GM18520 (cell line): ENCODE measurements around the gene MRS2.
A peak's percentile ranks its signal among the peaks of the same experiment; 100 is the strongest.
"Not testable (repeated sequence)": the region's sequence is repeated elsewhere in the genome, so short reads cannot be mapped to it uniquely, and the experiment has no call there.

Experiments used
- ATAC-seq: cut with Tn5 transposase; IDR thresholded peaks from one replicate; pipeline ENCODE4 v1.9.1; 2021; ENCODE audit not compliant: unreplicated experiment

Gene MRS2

DNA sequence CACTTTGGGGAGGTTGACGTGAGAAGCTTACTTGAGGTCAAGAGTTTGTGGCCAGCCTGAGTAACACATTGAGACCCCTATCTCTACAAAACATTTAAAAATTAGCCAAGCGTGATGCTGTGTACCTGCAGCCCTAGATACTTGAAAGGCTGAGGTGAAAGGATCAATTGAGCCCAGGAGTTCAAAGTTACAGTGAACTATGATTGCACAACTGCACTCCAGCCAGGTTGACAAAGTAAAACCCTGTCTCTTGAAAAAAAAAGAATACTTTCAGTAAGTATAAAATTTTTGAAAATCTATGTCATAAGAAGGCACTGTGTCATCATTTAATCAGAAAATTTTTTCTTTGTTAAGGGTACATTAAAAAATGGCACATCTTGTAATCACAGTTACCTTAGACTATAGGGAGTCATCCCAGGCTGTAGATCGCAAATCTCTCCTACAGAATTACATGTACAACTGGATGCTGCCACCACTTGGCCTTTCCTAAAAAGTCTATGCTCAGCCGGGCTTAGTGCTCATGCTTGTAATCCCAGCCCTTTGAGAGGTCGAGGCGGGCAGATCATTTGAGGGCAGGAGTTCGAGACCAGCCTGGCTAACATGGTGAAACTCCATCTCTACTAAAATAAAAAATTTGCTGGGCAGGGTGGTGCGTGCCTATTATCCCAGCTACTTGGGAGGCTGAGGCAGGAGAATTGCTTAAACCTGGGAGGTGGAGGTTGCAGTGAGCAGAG is 17.0 kb upstream of the MRS2 start:
- ATAC-seq: no peak

DNA sequence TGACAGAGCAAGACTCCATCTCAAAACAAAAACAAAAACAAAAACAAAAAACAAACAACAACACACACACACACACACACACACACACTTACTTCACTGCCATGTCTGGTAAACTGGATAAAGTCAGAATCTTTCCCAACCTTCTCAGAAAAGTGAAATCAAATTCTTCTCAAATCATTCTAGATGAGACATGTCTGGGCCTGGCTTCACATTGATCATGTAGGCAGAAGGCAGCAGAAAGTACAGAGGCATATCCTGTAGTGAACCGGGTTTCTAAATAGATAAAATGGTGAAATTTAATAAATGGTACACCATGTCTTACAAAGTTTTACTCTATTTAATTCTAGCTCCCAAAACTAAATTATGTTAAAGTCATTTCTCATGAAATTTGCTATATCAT is 14.9 kb upstream of the MRS2 start:
- no peak for ATAC-seq

- ATAC-seq: no peak
These were observed 11.5 kb upstream of the MRS2 start for GRCh38 chr6:24391208-24391607.

GRCh38 chr6:24391756-24392405 is 10.9 kb upstream of the MRS2 start:
- ATAC-seq: peak; percentile 82

- no peak for ATAC-seq
These were observed 8.5 kb upstream of the MRS2 start for GRCh38 chr6:24394061-24394779.

DNA sequence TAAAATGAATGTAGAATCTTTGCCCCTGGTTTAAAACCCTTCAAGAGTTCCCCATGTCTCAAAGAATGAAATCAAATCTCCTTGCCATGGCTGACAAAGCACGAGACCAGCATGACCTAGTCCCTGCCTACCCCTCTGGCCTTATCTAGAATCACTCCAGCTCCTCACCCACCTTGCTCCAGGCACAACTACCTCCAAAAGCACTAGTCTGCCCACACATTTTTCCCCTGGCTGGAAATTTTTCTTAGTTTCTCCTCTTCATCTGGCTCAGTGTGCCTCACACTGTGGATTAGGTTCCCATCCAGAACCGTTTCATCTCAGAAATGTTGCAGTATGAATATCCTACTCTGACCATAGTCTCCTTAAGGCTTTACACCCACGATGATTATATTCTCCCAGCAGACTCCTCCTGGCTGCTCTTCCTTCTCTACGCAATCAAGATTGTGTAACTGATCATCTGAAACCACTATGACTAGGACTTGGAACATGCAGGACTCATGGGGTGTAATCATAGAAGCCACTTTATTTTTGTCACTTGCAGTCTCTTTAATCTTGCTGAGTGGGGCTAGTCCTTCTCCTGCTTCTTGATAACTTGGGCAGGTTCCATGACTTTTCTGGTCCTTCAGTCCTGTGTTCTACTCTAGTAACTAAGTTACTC is 7.8 kb upstream of the MRS2 start:
- ATAC-seq: no peak

DNA sequence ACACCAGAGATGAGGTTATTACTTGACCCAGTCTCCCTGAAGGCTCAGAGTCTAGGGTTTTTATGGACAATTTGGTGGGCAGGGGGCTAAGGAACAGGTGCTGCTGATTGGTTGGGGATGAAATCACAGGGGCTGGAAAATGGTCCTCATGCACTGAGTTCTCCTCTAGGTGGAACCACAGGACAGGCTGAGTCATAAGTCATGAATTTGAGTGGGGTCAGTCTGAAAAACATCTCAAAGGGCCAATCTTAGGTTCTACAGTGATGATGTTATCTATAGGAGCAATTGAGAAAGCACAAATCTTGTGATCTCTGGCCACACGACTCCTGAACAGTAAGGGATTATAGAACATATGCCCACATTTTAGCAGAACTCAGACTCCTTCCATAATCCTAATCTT is 5.9 kb upstream of the MRS2 start:
- no peak for ATAC-seq

DNA sequence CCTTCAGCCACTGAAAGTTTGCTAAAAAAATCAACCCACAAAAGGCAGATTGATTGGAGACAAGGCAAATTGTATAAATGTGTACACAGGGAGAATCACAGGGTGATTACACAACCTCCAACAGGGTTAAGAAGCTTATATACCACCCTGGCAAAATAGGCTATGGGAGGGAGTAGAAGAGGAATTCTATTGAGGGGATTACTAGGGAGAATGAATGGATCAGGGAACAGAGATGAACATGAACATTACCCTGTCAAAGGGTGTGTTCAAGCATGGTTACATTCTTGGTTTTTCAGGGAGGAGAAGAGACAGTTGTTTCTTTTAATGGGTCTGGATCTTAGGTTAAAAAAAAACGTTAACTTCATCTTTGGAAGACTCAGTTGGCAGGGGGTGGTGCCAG is 5.1 kb upstream of the MRS2 start:
- no peak for ATAC-seq

DNA sequence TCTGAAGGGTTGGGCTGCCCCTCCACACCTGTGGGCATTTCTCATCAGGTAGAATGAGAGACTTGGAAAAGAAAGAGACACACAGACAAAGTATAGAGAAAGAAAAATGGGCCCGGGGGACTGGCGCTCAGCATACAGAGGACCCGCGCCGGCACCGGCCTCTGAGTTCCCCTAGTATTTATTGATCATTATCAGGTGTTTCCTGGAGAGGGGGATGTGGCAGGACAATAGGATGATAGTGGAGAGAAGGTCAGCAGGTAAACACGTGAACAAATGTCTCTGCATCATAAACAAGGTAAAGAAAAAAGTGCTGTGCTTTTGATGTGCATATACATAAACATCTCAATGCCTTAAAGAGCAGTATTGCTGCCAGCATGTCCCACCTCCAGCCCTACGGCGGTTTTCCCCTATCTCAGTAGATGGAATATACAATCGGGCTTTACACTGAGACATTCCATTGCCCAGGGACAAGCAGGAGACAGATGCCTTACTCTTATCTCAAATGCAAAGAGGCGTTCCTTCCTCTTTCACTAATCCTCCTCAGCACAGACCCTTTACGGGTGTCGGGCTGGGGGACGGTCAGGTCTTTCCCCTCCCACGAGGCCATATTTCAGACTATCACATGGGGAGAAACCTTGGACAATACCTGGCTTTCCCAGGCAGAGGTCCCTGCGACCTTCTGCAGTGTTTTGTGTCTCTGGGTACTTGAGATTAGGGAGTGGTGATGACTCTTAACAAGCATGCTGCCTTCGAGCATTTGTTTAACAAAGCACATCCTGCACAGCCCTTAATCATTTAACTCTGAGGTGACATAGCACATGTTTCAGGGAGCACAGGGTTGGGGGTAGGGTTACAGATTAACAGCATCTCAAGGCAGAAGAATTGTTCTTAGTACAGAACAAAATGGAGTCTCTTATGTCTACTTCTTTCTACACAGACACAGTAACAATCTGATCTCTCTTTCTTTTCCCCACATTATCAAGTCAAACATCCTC is 2.4 kb upstream of the MRS2 start:
- not testable (repeated sequence) for ATAC-seq

DNA sequence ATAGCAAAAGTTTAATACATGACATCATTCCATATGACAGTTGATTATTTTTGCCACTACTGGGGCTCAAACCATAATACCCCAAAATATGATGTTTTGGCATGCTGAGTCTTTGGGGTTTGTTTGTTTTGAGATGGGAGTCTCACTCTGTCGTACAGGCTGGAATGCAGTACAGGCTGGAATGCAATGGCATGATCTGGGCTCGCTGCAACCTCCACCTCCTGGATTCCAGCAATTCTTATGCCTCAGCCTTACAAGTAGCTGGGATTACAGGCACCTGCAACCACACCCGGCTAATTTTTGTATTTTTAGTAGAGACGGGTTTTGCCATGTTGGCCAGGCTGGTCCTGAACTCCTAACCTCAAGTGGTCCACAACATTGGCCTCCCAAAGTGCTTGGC is 1.3 kb upstream of the MRS2 start:
- ATAC-seq: no peak

DNA sequence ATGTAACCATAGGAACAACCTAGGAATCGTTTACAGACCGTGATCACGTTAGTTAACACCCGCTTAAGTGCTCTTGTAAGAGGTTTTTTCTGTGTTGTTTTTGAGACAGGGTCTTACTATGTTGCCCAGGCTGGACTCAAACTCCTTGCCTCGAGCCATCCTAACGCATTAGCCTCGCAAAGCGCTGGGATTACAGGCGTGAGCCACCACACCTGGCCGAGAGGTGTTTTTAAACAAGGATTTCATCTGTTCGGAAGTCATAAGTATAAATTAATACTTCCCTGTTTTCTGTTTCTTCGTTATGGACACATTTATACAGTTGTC is 727 bp downstream of the MRS2 start:
- ATAC-seq: no peak

DNA sequence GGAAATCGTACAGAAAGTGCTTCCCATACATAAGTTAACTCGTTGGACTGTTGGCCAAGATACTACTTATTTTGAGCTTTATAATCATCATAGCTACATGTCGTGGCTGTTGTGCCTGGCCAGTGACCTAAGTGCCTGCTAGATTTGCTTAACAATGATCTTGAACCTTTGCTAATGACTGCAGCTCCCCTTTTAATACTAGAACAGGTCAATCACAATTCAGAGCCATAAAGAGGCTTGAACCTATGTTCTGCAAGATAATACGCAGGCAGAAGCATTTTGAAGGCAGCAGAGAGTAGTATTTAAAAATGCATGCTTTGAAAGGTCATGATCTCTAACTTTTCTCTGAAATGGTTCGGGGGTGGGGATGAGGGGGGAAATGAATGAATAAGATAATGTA is 2.5 kb downstream of the MRS2 start:
- no peak for ATAC-seq

- peak; percentile 74 for ATAC-seq
These were observed 6.1 kb downstream of the MRS2 start for GRCh38 chr6:24408719-24409410.

DNA sequence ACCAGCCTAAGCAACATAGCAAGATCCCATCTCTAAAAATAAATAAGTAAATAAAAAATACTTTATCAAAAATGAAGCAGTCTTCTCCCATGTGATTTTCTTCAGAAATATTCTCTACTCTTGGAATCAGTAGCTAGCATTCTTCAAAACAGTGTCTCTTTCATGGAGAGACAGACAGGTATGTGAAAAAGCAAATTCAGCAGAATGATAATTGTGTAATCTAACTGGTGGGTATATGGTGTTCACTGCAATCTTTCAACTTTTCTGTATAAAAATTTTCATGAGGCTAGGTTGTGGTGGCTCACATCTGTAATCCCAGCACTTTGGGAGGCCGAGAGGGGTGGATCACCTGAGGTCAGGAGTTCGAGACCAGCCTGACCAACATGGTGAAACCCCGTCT is 7.9 kb downstream of the MRS2 start:
- ATAC-seq: no peak

GRCh38 chr6:24412294-24412693 is 9.6 kb downstream of the MRS2 start:
- ATAC-seq: no peak

GRCh38 chr6:24414531-24414930 is 11.8 kb downstream of the MRS2 start:
- not testable (repeated sequence) for ATAC-seq

DNA sequence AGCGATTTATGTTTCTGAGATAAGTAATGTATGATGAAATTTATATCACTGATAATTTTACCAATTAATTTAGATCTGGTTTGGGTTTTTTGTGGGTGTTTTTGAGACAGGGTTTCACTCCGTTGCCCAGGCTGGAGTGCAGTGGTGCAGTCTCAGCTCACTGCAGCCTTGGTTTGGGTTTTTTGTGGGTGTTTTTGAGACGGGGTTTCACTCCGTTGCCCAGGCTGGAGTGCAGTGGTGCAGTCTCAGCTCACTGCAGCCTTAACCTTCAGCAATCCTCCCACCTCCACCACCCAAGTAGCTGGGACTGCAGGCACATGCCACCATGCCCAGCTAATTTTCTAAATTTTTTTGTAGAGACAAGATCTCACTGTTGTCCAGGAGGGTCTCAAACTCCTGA is 13.0 kb downstream of the MRS2 start:
- ATAC-seq: no peak

DNA sequence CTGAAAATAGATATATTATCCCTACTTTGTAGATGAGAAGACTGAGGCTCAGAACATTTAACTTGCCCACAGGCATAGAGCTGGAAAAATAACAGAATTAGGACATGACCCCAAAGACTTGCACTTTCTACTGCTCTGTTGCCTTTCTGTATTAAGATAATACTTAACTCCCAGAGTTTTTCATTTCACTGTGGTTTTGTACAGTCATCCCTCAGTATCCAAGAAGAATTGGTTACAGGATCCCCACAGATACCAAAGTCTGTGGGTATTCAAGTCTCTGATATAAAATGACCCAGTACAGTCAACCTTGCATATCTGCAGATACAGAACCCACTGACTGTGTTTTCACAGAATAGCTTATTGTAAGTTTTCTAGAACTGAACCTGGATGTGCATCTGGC is 16.8 kb downstream of the MRS2 start:
- ATAC-seq: no peak

DNA sequence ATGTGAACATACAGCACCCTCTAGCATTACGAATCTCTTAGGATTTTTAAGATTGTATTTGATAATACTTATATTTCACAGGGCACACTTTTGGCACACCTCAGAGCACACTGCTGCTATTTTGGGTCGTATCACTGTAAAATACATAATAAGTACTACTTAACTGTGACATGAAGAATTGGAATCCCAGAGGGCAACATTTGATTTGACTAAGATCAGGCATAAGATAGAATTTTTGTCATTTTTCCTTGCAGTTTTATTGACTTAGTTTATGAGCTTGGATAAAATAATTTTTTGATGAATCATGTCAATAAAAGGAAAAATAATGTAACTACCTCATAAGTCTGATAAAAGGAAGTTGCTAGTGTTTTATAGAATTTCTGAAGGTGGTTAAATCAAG is 22.4 kb downstream of the MRS2 start:
- no peak for ATAC-seq
